Measurements from ENCODE around the gene FTCDNL1. TPM values are rescaled to one million over a fixed set of nuclear protein-coding genes. Genes with fewer than 3 reads are reported as not detected.

Gene FTCDNL1
- total RNA-seq, 1 experiment from 2014 or later: 2.0 TPM

- no peak for DNase-seq
- H3K9ac ChIP-seq (ENCODE audit: extremely low read depth, insufficient read length, low read length): no peak overlapping the region
- no peaks in the 10 kb centered on the region for H3K27me3 ChIP-seq (ENCODE audit: insufficient read depth, low read length)
- no peak overlapping the region for H4K5ac ChIP-seq (ENCODE audit: insufficient read length, low read depth, low read length)
- Mint-ChIP-seq H3K27ac (no peak overlapping the region; a peak in 1 of 7 replicates), H3K27me3 (ENCODE audit: low read depth) (no peaks in the 10 kb centered on the region), H3K36me3 (ENCODE audit: insufficient read depth in 1 of 3, low read depth in 3 of 3) (no peaks in the 10 kb centered on the region; a peak in 1 of 7 replicates), H3K4me1 (peaks cover 12 to 15% of the 10 kb centered on the region in 2 experiments), H3K9me3 (no peaks in the 10 kb centered on the region), H3K4me3 (no peak overlapping the region)
- no peaks in the 10 kb centered on the region for H3K23me2 ChIP-seq (ENCODE audit: insufficient read length, low read depth, low read length, poor library complexity, severe bottlenecking)
- H3K4me1 ChIP-seq (ENCODE audit: insufficient read depth, low read length): no peaks in the 10 kb centered on the region
- no peak overlapping the region for H2AFZ ChIP-seq (ENCODE audit: low read length)
- no CpG with 5 or more reads among the region's 2 CpGs for WGBS (ENCODE audit: extremely low coverage, insufficient read length, low lambda C conversion rate)
- H2AK5ac ChIP-seq (ENCODE audit: insufficient read length, low read length): no peak overlapping the region
- no peak overlapping the region for H4K91ac ChIP-seq (ENCODE audit: insufficient read length, low read depth, low read length)
- H3K4me2 ChIP-seq (ENCODE audit: insufficient read depth, insufficient read length, low read length): no peak overlapping the region
- no peaks in the 10 kb centered on the region for H3K79me2 ChIP-seq (ENCODE audit: insufficient read depth, low read length)
- H4K8ac ChIP-seq (replicated peaks; ENCODE audit: insufficient read length, low read depth, low read length): no peak overlapping the region
- no peak for TF ChIP-seq CTCF (conservative IDR thresholded peaks at IDR 0.05)
- no peak overlapping the region for H2BK15ac ChIP-seq (ENCODE audit: low read depth, low read length)
- H2BK20ac ChIP-seq (ENCODE audit: low read depth, low read length, poor library complexity, severe bottlenecking): no peak overlapping the region
- no peak overlapping the region for H3K4ac ChIP-seq (ENCODE audit: low read depth, low read length)
- H3T11ph ChIP-seq (ENCODE audit: low read length): no peak overlapping the region
- no peak overlapping the region for H2BK5ac ChIP-seq (ENCODE audit: insufficient read length, low read length)
- H2BK12ac ChIP-seq (ENCODE audit: insufficient read length, low read depth, low read length): no peak overlapping the region
- H3K18ac ChIP-seq (ENCODE audit: insufficient read length, low read depth, low read length): no peak overlapping the region
- no peak overlapping the region for H3K27ac ChIP-seq (ENCODE audit: insufficient read length, low read depth, low read length)
- no peak overlapping the region for H2BK120ac ChIP-seq (ENCODE audit: low read depth, low read length, poor library complexity, severe bottlenecking)
- no peaks in the 10 kb centered on the region for H3K9me3 ChIP-seq (ENCODE audit: control insufficient read depth, low read depth, low read length)
- H3K14ac ChIP-seq (ENCODE audit: insufficient read depth, low read length): no peak overlapping the region
- H4K20me1 ChIP-seq (ENCODE audit: control insufficient read depth, insufficient read depth, insufficient read length): no peaks in the 10 kb centered on the region
- H3K23ac ChIP-seq (ENCODE audit: insufficient read length, low read depth, low read length): no peak overlapping the region
- no peaks in the 10 kb centered on the region for H3K79me1 ChIP-seq (ENCODE audit: insufficient read depth, low read depth, low read length, poor library complexity, severe bottlenecking)
- no peak overlapping the region for H3K56ac ChIP-seq (ENCODE audit: insufficient read length, low read depth, low read length)
These were observed 21.4 kb downstream of the FTCDNL1 start for GRCh38 chr2:199829628-199830027.

Data from H9 (cell line).